GM18951 (cell line): Measurements from ENCODE around the gene TCEANC.

Experiments
- POLR2A ChIP-seq: IDR thresholded peaks from 4 replicates; pipeline ENCODE4 v1.6.1; 2011; ENCODE audit warnings: mild to moderate bottlenecking; ENCODE audit not compliant: insufficient read length, insufficient read depth; ENCODE audit errors: extremely low read depth
- in situ Hi-C: fragments of 300-500 bp; cut with MboI; formaldehyde crosslinking; loops from one replicate; pipeline ENCODE4 v1.12.0; 2022; ENCODE audit warnings: low sequenced_read_pairs, mixed read lengths, inconsistent platforms; ENCODE audit not compliant: unreplicated experiment

The TCEANC gene

DNA sequence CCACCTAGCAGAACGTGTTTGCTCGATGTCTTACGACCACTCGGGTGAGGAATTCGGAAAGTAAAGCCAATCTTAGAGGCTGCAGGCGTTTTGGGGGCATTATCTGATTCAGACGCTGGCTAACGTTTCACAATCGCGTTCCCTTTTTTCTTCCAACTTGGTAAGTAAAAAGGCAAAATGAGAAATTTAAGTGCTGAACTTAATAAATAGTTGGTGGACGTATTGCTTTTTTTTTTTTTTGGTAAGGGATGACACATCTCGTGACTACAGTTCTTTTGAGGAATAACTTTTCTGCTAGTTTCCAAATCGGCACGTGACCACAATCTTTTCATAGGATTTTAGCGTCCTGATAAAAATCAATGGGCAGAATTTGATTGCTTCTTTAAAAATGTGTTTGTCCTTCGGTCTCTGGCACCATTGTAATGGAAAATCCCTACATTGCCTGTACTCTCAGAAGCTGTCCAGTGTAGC lies 36.8 kb downstream of the TCEANC start:
- in situ Hi-C loops = no loop called here
- TF ChIP-seq POLR2A = no peak

DNA sequence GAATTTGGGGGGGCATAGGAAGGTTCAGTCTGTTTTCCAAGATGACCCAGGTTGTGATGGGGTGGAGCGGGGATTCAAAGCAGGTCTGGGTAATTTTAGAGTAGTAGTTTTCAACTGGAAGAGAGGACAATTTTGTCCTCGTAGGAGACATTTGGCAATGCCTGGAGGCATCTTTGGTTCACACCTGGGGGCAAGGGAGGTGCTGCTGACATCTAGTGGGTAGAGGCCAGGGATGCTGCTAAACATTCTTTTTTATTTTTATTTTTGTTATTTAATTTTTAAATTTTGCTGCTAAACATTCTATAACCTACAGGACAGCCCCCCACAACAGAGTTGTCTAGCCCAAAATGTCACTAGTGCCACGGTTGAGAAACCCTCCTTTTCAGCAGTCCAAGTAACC lies 37.9 kb downstream of the TCEANC start:
- no peak for TF ChIP-seq POLR2A
- in situ Hi-C loops = no loop called here

DNA sequence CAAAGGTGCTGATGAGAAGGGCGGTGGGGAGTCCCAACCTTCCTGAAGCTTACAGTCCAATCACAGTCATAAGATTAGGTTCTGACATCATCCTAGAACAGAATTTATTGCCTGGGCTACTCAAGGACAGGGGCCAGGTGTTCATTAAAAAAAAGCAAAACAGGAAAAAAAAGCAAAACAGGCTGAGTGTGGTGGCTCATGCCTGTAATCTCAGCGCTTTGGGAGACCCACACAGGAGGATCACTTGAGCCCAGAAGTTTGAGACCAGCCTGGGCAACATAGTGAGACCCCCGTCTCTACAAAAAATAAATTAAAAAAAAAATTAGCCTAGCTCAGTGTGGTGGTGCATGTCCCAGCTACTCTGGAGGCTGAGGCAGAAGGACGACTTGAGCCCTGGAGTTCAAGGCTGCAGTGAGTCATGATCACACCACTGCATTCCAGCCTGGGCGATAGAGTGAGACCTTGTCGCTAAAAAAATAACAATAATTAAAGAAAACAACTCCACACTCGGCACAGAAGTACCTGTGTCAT lies 39.0 kb downstream of the TCEANC start:
- no peak for TF ChIP-seq POLR2A
- in situ Hi-C loops = no loop called here

DNA sequence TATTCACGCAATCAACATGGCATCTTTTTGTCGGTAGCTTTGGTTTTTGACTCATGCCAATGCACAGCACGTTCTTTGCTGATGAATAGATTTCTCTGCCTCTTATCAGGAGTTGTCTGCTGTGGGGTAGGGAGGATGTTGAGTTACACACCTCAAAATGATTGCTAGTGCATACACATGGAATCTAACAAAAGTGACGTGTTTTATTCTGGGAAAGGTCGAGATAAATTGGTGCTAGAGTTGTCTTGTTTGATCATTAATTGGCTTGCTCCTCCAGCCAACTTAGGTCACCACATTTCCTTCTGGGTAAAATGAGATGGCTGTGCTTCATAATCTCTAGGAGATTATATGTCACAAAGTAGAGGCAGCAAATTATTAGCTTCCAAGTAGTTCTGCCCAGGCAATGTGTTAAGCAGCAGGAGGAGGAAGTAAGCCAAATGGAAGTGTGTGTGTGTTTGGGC lies 39.9 kb downstream of the TCEANC start:
- in situ Hi-C loops = no loop called here
- no peak for TF ChIP-seq POLR2A

DNA sequence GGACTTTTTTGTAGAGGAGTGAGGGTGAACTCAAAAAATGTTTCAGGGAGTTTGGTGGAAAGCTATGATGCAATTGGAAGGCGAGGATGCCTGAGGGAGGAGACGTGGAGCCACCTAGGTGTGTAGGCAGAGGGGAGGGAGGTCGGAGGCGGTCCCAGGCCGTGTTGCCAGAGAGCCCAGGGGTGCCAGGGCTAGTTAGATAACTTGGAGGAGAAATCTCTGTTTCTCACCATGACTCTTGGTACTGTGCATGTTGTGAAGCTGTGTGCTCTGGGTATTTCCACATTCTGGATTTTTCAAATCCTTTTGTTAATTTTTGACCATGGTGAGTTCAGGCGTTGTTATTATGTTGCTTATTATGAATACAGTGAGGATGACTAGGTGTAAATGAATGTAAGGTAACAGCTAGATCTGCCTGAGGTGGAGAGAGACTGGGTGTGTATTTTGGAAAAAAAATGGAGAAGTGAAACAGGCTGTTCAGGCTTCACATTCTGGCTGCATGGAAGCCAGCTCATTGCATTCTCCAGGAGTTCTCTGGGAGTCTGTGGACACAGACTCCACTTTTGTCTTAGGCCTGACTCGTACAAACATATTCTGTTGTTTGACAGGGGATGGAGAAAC lies 40.5 kb downstream of the TCEANC start:
- in situ Hi-C loops = no loop called here
- peak; percentile 25 for TF ChIP-seq POLR2A

DNA sequence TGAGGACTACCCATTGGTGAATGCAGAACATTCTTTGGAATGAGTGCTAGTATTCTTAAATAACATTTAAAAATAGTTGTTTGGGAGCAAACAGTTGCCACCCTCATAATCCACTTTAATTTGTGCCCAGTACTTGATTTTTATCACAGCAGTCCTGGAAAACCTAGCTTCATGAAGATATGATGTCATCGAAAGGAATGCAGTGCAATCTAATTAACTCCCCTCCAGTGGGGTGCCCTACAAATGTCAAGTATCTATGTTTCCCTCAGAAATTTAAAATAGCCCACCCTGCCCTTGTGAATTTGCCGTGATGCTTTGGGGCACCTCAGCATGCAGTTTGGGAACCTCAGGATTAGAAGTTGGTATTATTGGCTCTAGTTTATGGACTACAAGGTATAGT lies 41.4 kb downstream of the TCEANC start:
- in situ Hi-C loops = no loop called here
- TF ChIP-seq POLR2A = no peak

DNA sequence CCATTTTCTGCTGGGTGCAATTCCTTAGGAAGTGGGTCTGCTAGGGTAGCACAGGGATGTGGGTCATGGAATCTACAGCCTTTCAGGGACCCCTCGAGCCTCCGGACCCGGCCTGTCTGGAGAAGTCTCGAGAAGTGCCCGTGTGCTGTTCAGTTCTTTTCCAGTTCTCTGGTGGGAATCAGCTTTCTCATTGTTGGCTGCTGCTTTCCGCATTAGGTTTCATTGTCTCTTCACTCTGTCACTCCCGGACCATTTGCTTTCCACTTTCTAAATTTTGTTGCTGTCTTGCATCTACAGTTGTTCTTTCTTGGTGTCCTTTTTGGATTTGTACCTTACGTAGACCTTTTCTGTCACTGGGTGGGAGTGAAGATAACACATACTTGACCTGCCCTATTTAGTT lies 42.0 kb downstream of the TCEANC start:
- no peak for TF ChIP-seq POLR2A
- in situ Hi-C loops = loop anchor here (5.0 kb wide), 1 partner anchor 33 kb away; no protein-coding TSS in a partner anchor

DNA sequence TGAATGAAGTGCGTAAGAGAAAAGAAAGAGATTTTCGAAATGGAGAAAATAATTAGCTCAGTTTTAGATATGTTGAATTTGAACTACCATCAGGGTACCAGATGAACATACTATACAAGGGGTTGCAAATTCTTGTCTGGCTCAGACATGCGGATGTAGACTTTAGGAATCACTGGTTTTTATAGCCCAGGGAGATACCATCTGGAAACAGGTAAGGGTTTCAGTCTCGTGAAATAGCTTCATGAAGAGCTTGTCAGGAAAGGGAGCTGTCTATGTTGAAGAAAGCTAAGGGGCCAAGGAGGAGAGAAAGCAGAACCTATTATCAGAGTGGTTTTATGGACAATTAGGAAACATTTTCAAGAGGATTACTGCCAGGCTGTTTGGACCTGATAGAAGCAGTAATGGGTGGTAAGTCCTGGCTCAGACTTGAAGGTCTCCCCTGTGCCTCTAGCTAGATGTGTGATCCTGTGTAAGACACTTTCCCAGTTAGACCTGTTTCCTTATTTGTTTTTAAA lies 42.7 kb downstream of the TCEANC start:
- in situ Hi-C loops = loop anchor here (5.0 kb wide), 1 partner anchor 33 kb away; no protein-coding TSS in a partner anchor
- no peak for TF ChIP-seq POLR2A

DNA sequence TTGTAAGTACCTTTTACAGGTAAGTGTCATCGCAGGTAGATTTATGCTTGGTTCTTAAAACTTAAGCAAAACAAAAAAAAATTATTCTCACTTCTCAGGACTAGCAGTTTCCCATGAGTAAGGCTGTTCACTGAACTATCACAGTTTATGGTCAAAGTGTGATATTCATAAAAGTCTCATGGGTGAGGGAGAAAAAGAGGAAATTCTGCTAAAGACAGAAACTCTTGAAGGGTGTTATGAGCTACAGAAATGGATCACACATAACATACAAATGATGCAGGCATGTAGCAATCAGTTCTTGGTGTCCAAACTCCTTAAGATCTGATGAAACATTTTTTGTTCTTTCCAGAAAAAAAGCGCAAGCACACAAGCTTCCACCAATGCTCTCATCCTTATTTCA lies 44.5 kb downstream of the TCEANC start:
- in situ Hi-C loops = loop anchor here (5.0 kb wide), 1 partner anchor 35 kb away; no protein-coding TSS in a partner anchor
- TF ChIP-seq POLR2A = no peak

DNA sequence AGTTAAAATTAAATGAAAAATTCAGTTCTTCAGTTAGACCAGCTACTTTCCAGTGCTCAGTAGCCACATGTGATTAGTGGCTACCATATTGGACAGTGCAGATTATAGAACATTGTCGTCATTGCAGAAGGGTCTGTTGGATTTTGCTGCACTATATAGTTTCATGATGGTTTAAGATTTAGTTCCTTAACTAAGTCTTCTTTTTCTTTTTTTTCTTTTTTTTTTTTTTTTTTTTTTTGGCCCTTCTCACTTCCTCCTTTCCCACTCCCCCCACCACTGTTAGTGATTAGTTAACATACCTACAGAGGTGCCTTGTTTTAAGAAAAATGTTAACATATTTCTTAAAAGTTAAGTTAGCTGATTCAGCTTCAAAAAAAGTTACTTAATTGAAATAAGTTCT lies 45.0 kb downstream of the TCEANC start:
- in situ Hi-C loops = loop anchor here (5.0 kb wide), 1 partner anchor 36 kb away; no protein-coding TSS in a partner anchor

DNA sequence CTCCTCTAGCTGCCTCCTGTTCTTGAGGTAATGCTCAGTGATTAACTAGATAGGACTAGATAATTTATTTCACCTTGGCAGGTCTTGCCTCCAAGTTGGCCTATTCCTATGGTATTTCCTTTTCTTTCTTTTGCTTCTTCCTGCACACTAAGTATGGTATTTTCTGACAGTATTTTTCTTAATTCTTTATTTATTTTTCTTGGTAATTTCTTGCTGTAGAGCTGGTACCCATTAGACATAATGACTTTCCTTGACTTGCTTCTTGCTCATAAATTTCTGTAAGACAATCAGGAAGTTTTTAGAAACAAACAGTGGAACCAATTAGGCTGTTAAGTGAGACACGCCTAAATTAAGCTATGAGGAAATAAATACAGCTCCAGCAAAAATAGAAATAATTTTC lies 45.5 kb downstream of the TCEANC start:
- in situ Hi-C loops = loop anchor here (5.0 kb wide), 1 partner anchor 36 kb away; no protein-coding TSS in a partner anchor
- TF ChIP-seq POLR2A = no peak

More for the DNA sequence above, 45.0 kb downstream of the TCEANC start:
- no peak for TF ChIP-seq POLR2A

DNA sequence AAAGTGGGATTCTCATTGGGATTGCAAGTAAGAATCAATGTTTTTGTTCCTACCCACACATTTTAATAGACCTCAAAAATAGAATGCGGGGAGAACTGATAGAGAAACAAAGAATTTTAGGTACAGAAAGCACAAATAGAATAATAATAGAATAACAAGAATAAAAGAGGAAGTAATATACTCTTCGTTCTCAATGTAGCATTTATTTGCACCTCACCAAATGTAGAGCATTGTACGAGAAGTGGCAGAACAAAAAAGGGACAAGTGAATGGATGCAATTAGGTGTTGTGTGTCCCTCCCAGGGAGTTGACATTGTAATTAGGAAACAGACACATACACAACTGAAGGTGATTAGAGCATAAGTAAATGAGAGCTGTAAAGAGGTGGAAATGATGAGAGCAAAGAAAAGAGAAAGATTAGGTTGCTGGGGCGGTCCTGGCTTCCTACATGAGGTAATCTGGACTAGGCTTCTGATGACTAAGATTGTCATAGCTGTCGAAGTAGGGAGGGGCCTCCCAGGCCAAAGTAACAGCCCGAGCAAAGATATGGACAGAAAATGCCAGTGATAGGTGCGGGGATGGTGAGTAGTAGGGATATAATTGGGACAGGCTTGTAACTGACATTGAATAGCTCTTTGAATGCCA lies 46.4 kb downstream of the TCEANC start:
- no peak for TF ChIP-seq POLR2A
- in situ Hi-C loops = loop anchor here (5.0 kb wide), 1 partner anchor 37 kb away; no protein-coding TSS in a partner anchor

DNA sequence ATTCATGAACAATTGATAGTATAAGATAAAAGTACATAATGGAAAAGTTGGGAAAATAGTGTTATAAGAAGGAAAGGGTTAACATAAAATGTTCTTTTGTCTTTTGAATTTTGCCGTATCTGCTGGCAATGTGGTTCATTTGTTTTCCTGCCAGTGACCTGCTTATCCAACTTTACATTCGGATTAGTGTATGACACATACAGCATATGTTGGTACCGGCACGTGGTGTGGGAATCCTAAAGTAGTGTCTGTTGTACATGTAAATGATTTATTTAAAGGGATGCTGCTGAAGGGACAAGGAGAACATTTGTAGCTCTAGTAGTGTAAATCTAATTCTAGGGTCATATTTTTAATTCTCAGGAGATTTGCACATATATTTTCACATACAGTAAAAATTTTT lies 47.4 kb downstream of the TCEANC start:
- in situ Hi-C loops = no loop called here

More for the DNA sequence above, 47.4 kb downstream of the TCEANC start:
- no peak for TF ChIP-seq POLR2A
